ENCODE data around the gene PLEKHH1. TPM values are rescaled to one million over a fixed set of nuclear protein-coding genes. Genes with fewer than 3 reads are reported as not detected.
"Not testable (repeated sequence)": the region's sequence is repeated elsewhere in the genome, so short reads cannot be mapped to it uniquely, and the experiment has no call there.

Gene PLEKHH1
- total RNA-seq, 1 donor from 2014 or later = 6.8 TPM

GRCh38 chr14:67620217-67620785, 87.2 kb downstream of the PLEKHH1 start:
- no peak for DNase-seq (ENCODE audit: low spot score)

GRCh38 chr14:67622675-67623074, 89.6 kb downstream of the PLEKHH1 start:
- DNase-seq (ENCODE audit: low spot score) = no peak

- no peak for DNase-seq (ENCODE audit: low spot score)
Measured at GRCh38 chr14:67623114-67623513, 90.0 kb downstream of the PLEKHH1 start.

- DNase-seq (ENCODE audit: low spot score) = not testable (repeated sequence)
Measured at GRCh38 chr14:67626131-67626530, 93.0 kb downstream of the PLEKHH1 start.

GRCh38 chr14:67627519-67627918, 94.4 kb downstream of the PLEKHH1 start:
- no peak for DNase-seq (ENCODE audit: low spot score)

- DNase-seq (ENCODE audit: low spot score) = no peak
Measured at GRCh38 chr14:67630186-67630585, 97.1 kb downstream of the PLEKHH1 start.

GRCh38 chr14:67630938-67631337, 97.8 kb downstream of the PLEKHH1 start:
- DNase-seq (ENCODE audit: low spot score) = no peak

- no peak for DNase-seq (ENCODE audit: low spot score)
Measured at GRCh38 chr14:67633451-67634147, 100.5 kb downstream of the PLEKHH1 start.

GRCh38 chr14:67636361-67636919, 103.3 kb downstream of the PLEKHH1 start:
- no peak for DNase-seq (ENCODE audit: low spot score)

GRCh38 chr14:67638642-67639041, 105.6 kb downstream of the PLEKHH1 start:
- no peak for DNase-seq (ENCODE audit: low spot score)

Other genes with a start within 250 kb of the PLEKHH1 start
- gene ATP6V1D, start 173.5 kb upstream of the PLEKHH1 start, total RNA-seq = 65.9 TPM
- 91.2 TPM for gene EIF2S1, start 173.0 kb upstream of the PLEKHH1 start, total RNA-seq
- gene PLEK2, start 121.1 kb upstream of the PLEKHH1 start, total RNA-seq = 0.64 TPM
- gene TMEM229B, start 44.6 kb upstream of the PLEKHH1 start, total RNA-seq = 1.7 TPM
- 16.9 TPM for gene PIGH, start 67.0 kb downstream of the PLEKHH1 start, total RNA-seq
- 6.6 TPM for gene ARG2, start 86.6 kb downstream of the PLEKHH1 start, total RNA-seq
- 195 TPM for gene VTI1B, start 141.3 kb downstream of the PLEKHH1 start, total RNA-seq
- 33.1 TPM for gene RDH11, start 162.5 kb downstream of the PLEKHH1 start, total RNA-seq
- gene RDH12, start 168.6 kb downstream of the PLEKHH1 start, total RNA-seq = not detected

Data from mesenteric fat pad (tissue), 1 donor.